Choroid plexus epithelial cell (primary cell): ENCODE data around the gene IDE.
A peak's percentile ranks its signal among the peaks of the same experiment; 100 is the strongest.
"Not testable (repeated sequence)": the region's sequence is repeated elsewhere in the genome, so short reads cannot be mapped to it uniquely, and the experiment has no call there.

Experiments used
- DNase-seq: peaks from one replicate; pipeline ENCODE4 v3.0.0-alpha.2; 2010; ENCODE audit warnings: low read depth
- H3K4me3 ChIP-seq: 2 replicates; pipeline ENCODE4 v1.5.1; 2011; ENCODE audit warnings: low read depth, mild to moderate bottlenecking, control low read depth, low read length, moderate library complexity
- TF ChIP-seq, protein P1 (sequence below): conservative IDR thresholded peaks from 2 replicates; pipeline ENCODE4 v1.5.1; 2011; ENCODE audit warnings: low read depth, mild to moderate bottlenecking, control low read depth, inconsistent platforms, low read length, moderate library complexity

IDE gene

GRCh38 chr10:92413011-92413410, 160.9 kb downstream of the IDE start:
- no peak for DNase-seq
- TF ChIP-seq, protein P1, sequence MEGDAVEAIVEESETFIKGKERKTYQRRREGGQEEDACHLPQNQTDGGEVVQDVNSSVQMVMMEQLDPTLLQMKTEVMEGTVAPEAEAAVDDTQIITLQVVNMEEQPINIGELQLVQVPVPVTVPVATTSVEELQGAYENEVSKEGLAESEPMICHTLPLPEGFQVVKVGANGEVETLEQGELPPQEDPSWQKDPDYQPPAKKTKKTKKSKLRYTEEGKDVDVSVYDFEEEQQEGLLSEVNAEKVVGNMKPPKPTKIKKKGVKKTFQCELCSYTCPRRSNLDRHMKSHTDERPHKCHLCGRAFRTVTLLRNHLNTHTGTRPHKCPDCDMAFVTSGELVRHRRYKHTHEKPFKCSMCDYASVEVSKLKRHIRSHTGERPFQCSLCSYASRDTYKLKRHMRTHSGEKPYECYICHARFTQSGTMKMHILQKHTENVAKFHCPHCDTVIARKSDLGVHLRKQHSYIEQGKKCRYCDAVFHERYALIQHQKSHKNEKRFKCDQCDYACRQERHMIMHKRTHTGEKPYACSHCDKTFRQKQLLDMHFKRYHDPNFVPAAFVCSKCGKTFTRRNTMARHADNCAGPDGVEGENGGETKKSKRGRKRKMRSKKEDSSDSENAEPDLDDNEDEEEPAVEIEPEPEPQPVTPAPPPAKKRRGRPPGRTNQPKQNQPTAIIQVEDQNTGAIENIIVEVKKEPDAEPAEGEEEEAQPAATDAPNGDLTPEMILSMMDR: no peak
- H3K4me3 ChIP-seq: no peak overlapping the region

DNA sequence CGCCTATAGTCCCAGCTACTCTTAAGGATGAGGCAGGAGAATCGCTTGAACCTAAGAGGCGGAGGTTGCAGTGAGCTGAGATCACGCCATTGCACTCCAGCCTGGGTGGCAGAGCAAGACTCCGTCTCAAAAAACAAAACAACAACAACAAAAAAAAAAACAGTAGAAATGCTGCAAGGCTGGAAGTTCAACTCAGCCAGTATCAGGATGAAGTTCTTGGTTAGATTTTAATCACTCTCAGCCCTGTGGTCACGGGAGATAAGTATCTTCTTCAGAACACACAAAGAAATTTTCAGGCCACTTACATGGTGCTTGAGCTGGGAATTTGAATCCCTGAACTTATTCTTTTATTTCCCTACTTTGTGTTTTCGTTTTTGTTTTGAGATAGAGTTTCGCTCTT, 162.5 kb downstream of the IDE start:
- TF ChIP-seq, protein P1: no peak
- DNase-seq: no peak
- H3K4me3 ChIP-seq: no peak overlapping the region

DNA sequence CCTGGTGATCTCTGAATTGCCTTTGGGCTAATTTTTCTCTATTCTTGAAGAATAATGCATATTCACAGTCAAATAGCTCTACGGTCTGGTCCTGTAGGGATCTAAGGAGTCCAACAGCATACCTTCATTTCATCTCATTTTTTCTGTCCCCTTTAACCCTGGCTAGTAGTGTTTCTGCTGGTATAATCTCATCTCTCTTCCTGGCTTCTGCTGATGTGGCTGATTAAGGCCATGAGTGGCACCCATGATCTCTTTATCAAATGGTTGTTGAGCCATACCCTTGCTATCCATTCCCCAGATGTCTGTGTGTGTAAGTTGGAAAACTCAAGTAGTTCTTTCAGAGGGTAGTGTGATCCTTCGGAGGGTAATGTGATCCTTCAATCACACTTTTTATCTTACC, 163.4 kb downstream of the IDE start:
- H3K4me3 ChIP-seq: no peak overlapping the region
- TF ChIP-seq, protein P1: no peak
- DNase-seq: no peak

- TF ChIP-seq, protein P1: no peak
- no peak overlapping the region for H3K4me3 ChIP-seq
- DNase-seq: no peak
These were observed 165.9 kb downstream of the IDE start for GRCh38 chr10:92408017-92408361.

GRCh38 chr10:92407305-92408016, 166.4 kb downstream of the IDE start:
- TF ChIP-seq, protein P1: no peak
- H3K4me3 ChIP-seq: no peak overlapping the region
- peak; percentile 30 for DNase-seq

GRCh38 chr10:92405419-92405924, 168.4 kb downstream of the IDE start:
- H3K4me3 ChIP-seq: no peak overlapping the region
- no peak for DNase-seq
- TF ChIP-seq, protein P1: no peak

- DNase-seq: no peak
These were observed 169.1 kb downstream of the IDE start for GRCh38 chr10:92404612-92405418.

GRCh38 chr10:92402234-92402633, 171.7 kb downstream of the IDE start:
- DNase-seq, H3K4me3 ChIP-seq: not testable (repeated sequence)

More at GRCh38 chr10:92404612-92405418, 169.1 kb downstream of the IDE start:
- no peak overlapping the region for H3K4me3 ChIP-seq
- TF ChIP-seq, protein P1: no peak
